ENCODE results near the gene HAUS1.
A peak's percentile ranks its signal among the peaks of the same experiment; 100 is the strongest.
"Not testable (repeated sequence)": the region's sequence is repeated elsewhere in the genome, so short reads cannot be mapped to it uniquely, and the experiment has no call there.

HAUS1 gene

DNA sequence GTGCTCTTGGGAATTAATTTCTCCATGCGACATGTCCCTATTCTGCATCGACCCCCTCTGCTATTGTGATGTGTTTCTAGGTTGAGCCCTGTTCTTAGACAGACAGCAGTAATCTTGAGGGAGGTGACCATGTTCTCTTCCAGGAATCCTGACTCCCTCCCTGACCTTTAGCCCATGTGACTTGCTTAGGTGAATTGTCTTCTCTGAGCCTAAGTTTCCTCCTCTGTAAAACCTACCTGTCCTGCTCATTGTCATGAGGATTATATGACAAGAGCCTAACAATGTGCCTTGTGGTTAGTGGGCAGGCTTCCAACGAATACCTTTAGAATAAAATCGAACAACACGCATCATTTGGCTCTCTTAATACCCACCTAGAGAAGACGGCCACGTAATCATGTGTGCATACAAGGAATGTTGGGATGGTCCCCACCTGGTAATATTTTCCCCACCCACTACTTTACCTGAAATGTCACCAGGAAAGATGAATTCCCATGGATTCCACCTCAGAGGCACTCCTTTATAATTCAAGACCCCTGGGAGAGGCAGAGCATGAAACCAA is 59.8 kb downstream of the HAUS1 start:
- H3K36me3 ChIP-seq (ENCODE audit: control insufficient read depth, insufficient read depth, low read length), result no peaks in the 10 kb centered on the region
- H3K4me3 ChIP-seq (ENCODE audit: low read length), result no peak overlapping the region
- no peaks in the 10 kb centered on the region for H3K4me1 ChIP-seq (ENCODE audit: control insufficient read depth, insufficient read depth, low read length)
- no peaks in the 10 kb centered on the region for H3K27me3 ChIP-seq (ENCODE audit: control insufficient read depth, insufficient read depth, low read length)
- no peak overlapping the region for H3K27ac ChIP-seq (ENCODE audit: low read depth, low read length)
- H3K9ac ChIP-seq (ENCODE audit: low read length), result no peak overlapping the region

DNA sequence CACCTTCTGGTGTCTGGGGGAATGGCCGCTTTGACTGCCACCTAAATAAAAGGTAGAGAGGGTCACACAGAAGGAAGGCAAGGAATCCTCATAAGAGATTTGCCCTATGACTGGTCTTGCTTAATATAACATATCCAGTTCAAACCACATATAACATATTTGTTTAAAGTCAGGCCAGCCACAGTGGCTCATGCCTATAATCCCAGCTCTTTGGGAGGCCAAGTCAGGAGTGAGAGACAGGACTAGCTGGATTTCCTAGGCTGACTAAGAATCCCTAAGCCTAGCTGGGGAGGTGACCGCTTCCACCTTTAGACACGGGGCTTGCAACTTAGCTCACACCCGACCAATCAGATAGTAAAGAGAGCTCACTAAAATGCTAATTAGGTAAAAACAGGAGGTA is 60.3 kb downstream of the HAUS1 start:
- H3K4me1 ChIP-seq (ENCODE audit: control insufficient read depth, insufficient read depth, low read length); H3K4me3 ChIP-seq (ENCODE audit: low read length); H3K27me3 ChIP-seq (ENCODE audit: control insufficient read depth, insufficient read depth, low read length); H3K36me3 ChIP-seq (ENCODE audit: control insufficient read depth, insufficient read depth, low read length); H3K27ac ChIP-seq (ENCODE audit: low read depth, low read length); H3K9ac ChIP-seq (ENCODE audit: low read length): not testable (repeated sequence)

DNA sequence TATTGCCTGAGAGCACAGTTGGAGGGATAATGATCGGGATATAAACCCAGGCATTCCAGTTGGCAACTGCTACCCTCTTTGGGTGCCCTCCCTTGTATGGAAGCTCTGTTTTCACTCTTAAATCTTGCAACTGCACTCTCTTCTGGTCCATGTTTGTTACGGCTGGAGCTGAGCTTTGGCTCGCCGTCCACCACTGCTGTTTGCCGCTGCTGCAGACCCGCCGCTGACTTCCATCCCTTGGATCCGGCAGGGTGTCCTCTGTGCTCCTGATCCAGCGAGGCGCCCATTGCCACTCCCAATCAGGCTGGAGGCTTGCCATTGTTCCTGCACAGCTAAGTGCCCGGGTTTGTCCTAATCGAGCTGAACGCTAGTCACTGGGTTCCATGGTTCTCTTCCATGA is 60.7 kb downstream of the HAUS1 start:
- no peak overlapping the region for H3K4me3 ChIP-seq (ENCODE audit: low read length)
- H3K36me3 ChIP-seq (ENCODE audit: control insufficient read depth, insufficient read depth, low read length), result no peaks in the 10 kb centered on the region

DNA sequence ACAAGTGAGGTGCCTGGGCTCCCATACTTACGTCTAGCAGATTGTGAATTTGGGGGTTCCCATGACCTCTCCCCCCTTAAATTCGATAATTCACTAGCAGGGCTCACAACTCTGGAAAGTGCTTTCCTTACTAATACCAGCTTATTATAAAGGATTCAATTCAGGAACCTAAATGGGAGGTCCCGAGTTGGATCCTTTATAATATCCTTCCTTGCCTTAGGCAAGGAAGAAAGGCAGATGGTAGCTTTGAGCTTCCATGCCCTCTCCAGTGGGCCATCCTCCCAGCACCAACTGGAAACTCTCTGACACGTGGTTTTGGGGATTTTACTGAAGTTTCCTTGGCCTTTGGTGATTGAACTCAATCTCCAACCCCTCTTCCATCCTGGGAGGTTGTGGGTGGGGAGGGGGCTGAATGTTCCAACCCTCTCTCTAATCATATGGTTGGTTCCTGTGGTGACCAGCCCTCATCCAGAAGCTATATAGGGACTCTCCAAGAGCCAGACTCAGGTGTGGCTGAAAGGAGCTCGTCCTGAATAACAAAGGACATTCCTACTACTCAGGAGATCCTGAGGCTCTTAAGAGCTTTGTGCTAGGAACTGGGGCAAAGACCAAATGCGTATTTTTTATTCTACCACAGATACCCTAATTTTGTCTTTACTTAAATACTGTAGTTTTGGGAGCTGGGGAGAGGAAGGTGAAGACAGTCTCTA is 62.2 kb downstream of the HAUS1 start:
- H3K9ac ChIP-seq (ENCODE audit: low read length), result no peak overlapping the region
- H3K36me3 ChIP-seq (ENCODE audit: control insufficient read depth, insufficient read depth, low read length), result no peaks in the 10 kb centered on the region
- no peak overlapping the region for H3K4me3 ChIP-seq (ENCODE audit: low read length)
- H3K27ac ChIP-seq (ENCODE audit: low read depth, low read length), result no peak overlapping the region
- H3K4me1 ChIP-seq (ENCODE audit: control insufficient read depth, insufficient read depth, low read length), result no peaks in the 10 kb centered on the region
- no peaks in the 10 kb centered on the region for H3K27me3 ChIP-seq (ENCODE audit: control insufficient read depth, insufficient read depth, low read length)

More for the DNA sequence above, 60.7 kb downstream of the HAUS1 start:
- Histone ChIP-seq H3K27ac (ENCODE audit: low read depth, low read length) (no peak overlapping the region), H3K4me1 (ENCODE audit: control insufficient read depth, insufficient read depth, low read length) (no peaks in the 10 kb centered on the region), H3K9ac (ENCODE audit: low read length) (no peak overlapping the region), H3K27me3 (ENCODE audit: control insufficient read depth, insufficient read depth, low read length) (no peaks in the 10 kb centered on the region)

DNA sequence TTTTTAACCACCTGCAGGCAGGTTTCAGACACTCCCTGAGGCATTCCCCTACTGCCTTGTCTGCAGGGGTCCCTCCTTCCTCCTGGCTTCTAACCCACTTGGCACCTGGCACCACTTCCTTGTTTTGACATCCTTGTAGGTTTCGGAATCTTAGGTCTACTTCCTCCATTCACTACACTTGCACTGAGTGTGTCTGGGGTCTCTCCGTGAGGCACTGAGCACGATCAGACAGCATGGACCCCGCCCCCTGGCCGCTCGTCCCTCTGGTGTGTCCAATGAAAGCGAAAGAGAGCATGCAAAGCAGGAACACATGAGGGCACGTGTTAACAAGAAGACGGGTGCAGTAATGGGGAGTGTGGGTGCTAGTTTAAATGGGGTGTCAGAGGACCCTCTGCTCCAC is 63.8 kb downstream of the HAUS1 start:
- H3K36me3 ChIP-seq (ENCODE audit: control insufficient read depth, insufficient read depth, low read length), result no peaks in the 10 kb centered on the region
- no peak overlapping the region for H3K9ac ChIP-seq (ENCODE audit: low read length)
- H3K4me3 ChIP-seq (ENCODE audit: low read length), result peak overlapping the region; percentile 0
- no peak overlapping the region for H3K27ac ChIP-seq (ENCODE audit: low read depth, low read length)
- no peaks in the 10 kb centered on the region for H3K27me3 ChIP-seq (ENCODE audit: control insufficient read depth, insufficient read depth, low read length)
- no peaks in the 10 kb centered on the region for H3K4me1 ChIP-seq (ENCODE audit: control insufficient read depth, insufficient read depth, low read length)

DNA sequence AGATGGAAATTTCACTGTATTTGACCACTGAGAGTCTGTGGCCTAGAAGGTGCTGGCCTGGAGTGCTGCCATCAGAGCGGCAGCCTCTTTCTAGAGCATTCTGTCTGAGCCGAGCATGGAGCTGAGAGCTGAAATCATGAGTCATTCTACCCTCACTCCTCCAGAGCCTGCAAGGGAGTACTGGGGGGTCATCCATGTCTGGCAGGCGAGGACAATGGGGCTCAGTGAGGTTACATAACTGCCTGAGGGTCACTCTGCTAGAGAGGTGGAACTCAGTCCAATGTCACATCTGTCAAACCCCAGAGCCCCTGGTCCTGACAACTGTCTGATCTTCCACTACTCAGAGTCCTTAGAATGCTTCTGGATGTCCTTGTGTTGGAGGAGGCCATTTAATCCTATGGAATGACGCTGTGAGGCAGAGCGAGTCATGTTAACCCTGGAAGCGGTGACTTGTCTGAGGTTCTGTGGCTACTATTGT is 65.3 kb downstream of the HAUS1 start:
- no peak overlapping the region for H3K27ac ChIP-seq (ENCODE audit: low read depth, low read length)
- no peak overlapping the region for H3K4me3 ChIP-seq (ENCODE audit: low read length)
- H3K4me1 ChIP-seq (ENCODE audit: control insufficient read depth, insufficient read depth, low read length), result no peaks in the 10 kb centered on the region
- no peak overlapping the region for H3K9ac ChIP-seq (ENCODE audit: low read length)
- no peaks in the 10 kb centered on the region for H3K27me3 ChIP-seq (ENCODE audit: control insufficient read depth, insufficient read depth, low read length)
- no peaks in the 10 kb centered on the region for H3K36me3 ChIP-seq (ENCODE audit: control insufficient read depth, insufficient read depth, low read length)

DNA sequence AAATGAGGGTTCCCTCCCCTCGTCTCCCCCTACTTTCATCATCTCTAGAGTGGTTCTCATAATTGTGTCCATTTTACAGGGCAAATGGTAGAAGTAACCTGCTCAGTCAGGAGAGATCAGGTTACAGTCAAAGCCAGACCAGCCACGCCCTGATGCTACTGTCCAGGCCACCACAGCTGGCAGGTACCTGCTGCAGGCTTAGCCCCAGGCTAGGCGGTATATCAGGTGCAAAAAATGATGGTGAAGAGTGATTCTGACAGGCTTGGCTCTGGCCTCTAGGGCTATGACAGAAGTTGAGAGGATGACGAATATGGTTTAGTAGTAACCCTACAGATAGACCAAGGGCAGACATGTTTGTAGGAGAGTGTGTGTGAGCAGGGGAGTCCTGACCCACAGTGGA is 67.1 kb downstream of the HAUS1 start:
- no peak overlapping the region for H3K4me3 ChIP-seq (ENCODE audit: low read length)
- H3K27ac ChIP-seq (ENCODE audit: low read depth, low read length), result no peak overlapping the region

DNA sequence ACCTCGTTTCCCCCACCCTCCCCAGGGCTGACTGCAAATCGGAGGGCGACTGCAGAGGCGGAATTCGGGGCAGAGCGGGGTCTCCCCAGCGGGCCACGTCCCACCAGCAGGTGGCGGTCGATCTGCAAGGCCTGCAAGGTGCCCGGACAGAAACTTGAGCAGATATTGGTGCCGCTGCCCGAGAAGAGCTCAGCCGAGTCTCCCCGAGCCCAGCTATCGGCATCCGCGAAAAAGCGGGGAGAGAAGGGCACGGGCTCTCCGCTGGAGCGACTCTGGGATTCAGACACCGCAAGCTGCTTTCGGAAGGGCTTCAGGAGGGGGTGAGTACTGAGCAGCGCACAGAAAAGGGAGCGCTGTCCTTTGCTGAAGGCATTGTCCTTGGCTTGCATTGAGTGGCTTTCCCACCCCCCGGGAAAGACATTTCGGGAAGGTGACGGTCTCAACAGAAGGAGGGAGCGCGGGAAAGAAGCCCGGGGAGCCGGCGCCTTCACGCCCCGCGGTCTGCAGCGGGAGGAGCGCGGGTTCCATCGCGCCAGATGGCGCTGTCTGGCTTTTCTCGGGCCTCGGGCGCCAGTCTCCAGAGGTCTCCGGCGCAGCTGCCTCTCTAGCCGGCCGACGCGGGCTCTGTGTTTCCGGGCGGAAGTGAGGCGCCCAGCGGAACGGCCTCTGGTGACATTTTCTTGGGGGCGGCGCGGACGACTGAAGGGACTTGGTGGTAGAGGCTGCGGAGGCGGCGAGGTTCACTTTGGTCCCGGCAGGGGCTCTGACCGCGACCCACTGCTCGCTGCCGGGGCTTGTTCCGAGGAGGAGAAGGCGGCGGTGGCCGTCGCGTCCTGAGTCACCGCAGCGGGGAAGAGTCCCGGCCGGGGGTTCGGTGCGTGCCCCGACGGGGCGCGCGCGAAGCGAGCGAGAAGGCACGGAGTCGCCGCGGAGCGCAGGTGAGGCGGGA is 69.5 kb downstream of the HAUS1 start:
- no peaks in the 10 kb centered on the region for H3K4me1 ChIP-seq (ENCODE audit: control insufficient read depth, insufficient read depth, low read length)
- peak overlapping the region; percentile 86 for H3K27ac ChIP-seq (ENCODE audit: low read depth, low read length)
- H3K36me3 ChIP-seq (ENCODE audit: control insufficient read depth, insufficient read depth, low read length), result no peaks in the 10 kb centered on the region
- H3K9ac ChIP-seq (ENCODE audit: low read length), result peak overlapping the region; percentile 72
- no peaks in the 10 kb centered on the region for H3K27me3 ChIP-seq (ENCODE audit: control insufficient read depth, insufficient read depth, low read length)
- H3K4me3 ChIP-seq (ENCODE audit: low read length), result peak overlapping the region; percentile 98

More for the DNA sequence above, 67.1 kb downstream of the HAUS1 start:
- H3K4me1 ChIP-seq (ENCODE audit: control insufficient read depth, insufficient read depth, low read length), result no peaks in the 10 kb centered on the region
- no peaks in the 10 kb centered on the region for H3K36me3 ChIP-seq (ENCODE audit: control insufficient read depth, insufficient read depth, low read length)
- no peak overlapping the region for H3K9ac ChIP-seq (ENCODE audit: low read length)
- no peaks in the 10 kb centered on the region for H3K27me3 ChIP-seq (ENCODE audit: control insufficient read depth, insufficient read depth, low read length)

DNA sequence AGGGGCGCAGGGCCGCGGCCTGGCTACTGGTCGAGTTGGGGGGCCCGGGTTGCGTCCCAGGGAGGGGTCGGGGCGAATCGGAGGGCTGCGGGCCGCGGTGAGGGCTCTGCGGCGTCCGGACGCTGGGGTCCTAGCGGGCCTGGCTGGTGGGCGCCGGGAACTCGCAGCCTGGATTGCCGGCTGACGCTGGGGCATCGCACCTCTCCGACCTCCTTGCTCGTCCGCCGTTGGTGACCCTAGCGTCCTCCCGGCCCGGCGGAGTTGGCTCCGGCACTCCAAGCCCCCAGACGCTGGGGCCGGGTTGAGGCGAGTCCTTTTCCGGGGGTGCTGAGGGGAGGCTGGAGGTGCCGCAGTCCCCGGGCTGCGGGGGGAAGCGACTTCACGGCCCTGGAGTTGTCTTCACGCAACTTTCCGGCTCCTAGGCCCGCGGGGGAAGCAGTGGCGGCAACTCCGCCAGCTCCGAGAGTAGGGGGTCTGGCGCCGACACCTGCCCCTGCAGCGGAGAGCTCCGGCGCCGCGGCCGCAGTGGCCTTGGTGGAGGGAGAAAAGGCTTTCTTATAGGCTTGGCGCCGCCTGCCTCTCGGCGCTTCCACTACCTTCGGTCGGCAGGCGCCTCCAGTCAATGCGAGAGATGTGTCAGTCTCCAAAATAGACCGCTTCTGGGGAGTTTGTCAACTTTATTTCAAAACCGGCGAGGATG is 70.3 kb downstream of the HAUS1 start:
- H3K4me3 ChIP-seq (ENCODE audit: low read length), result peak overlapping the region; percentile 98
- H3K27me3 ChIP-seq (ENCODE audit: control insufficient read depth, insufficient read depth, low read length), result no peaks in the 10 kb centered on the region
- H3K27ac ChIP-seq (ENCODE audit: low read depth, low read length), result peak overlapping the region; percentile 86
- H3K9ac ChIP-seq (ENCODE audit: low read length), result peak overlapping the region; percentile 69
- H3K4me1 ChIP-seq (ENCODE audit: control insufficient read depth, insufficient read depth, low read length), result no peaks in the 10 kb centered on the region
- no peaks in the 10 kb centered on the region for H3K36me3 ChIP-seq (ENCODE audit: control insufficient read depth, insufficient read depth, low read length)

DNA sequence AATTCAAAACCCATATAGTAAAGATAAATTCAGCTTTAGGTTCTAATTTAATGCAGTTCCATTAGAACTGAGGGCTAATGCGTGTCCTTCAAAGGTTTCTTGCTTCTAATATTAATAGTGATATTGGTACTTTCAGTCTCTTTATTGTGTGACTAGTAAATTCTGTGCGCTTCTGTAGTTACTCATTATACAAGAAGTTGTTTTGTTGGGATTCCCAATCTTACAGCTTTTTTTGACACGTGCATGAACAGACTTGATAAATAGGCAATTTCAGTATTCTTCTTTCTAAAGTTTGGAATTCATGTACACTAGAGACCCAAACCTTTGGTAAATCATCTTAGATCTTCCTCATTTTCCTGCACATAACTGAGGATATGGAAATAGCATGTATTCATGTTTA is 71.8 kb downstream of the HAUS1 start:
- Histone ChIP-seq H3K27ac (ENCODE audit: low read depth, low read length) (no peak overlapping the region), H3K4me3 (ENCODE audit: low read length) (no peak overlapping the region), H3K36me3 (ENCODE audit: control insufficient read depth, insufficient read depth, low read length) (no peaks in the 10 kb centered on the region), H3K4me1 (ENCODE audit: control insufficient read depth, insufficient read depth, low read length) (no peaks in the 10 kb centered on the region), H3K9ac (ENCODE audit: low read length) (no peak overlapping the region), H3K27me3 (ENCODE audit: control insufficient read depth, insufficient read depth, low read length) (no peaks in the 10 kb centered on the region)
